ENCODE data around the gene NUDT19. TPM values are rescaled to one million over a fixed set of nuclear protein-coding genes. Genes with fewer than 3 reads are reported as not detected.
A peak's percentile ranks its signal among the peaks of the same experiment; 100 is the strongest.

NUDT19 gene
- total and polyA plus RNA-seq, 2 experiments from 2014 or later: 2.4 to 3.9 TPM

DNA sequence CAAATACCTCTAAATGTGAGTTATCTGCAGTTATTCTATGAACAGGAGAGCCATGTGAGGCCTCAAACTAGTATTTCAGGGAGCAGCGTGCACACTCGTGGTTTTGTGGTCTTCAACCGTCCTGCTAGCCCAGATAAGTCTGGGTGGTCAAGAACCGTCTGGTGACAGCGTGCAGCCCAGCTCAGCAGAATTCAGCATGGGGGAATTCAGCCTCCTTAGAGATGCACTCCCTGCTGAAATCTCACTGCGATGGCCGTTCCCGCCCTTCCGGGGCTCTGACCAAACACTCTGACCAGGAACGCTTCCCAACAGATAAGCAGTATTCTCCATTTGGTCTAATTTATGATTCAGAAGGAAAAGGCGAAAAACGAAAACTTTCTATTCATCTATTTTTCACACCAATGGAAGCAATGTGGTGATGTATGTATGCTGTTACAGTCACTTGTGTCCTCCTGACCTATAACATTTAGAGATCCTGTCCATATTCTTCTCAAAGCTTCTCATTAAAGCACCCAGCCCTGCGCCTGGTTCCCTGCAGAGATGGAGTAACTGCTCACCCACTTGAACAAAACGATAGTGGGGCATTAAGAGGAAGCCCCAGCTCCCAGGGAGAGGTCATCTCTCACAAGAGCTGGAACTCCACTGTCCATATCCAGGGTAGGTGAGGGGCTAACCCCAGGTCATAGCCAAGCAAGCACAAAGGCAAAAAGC, 19.6 kb upstream of the NUDT19 start:
- H3K4me3 Mint-ChIP-seq: no peak overlapping the region

DNA sequence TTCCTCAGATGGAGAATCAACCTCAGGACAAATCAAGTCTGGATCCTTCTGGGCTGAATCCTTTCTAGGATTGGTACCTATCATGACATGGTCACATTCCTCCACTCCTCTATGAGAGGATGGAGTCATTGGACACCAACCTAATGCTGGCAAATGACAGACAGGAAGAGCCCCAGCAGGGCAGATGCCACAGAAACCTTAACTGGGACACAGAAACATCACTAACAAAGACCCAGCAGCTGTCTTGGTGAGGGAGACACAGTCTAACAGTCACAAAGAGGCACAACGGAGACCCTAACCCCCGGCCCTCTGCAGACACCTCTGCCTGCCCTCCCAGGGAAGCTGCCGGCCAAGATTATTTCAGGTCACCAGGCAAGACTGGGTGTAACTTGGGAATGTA, 18.8 kb upstream of the NUDT19 start:
- H2AFZ ChIP-seq: no peak overlapping the region
- no peak overlapping the region for H3K27ac ChIP-seq (ENCODE audit: low read depth)
- no peak overlapping the region for H3K27ac Mint-ChIP-seq
- peaks cover 20% of the 10 kb centered on the region for H4K20me1 ChIP-seq (replicated peaks; ENCODE audit: insufficient read depth)
- peaks cover 26% of the 10 kb centered on the region for H3K4me1 Mint-ChIP-seq
- DNase-seq (ENCODE audit: low spot score): no peak
- H3K27me3 Mint-ChIP-seq (ENCODE audit: insufficient read depth, low read depth, poor library complexity): peaks cover 32% of the 10 kb centered on the region
- H3F3A ChIP-seq (replicated peaks; ENCODE audit: low read depth): 0 out of 2 replicates have a peak, but pooled peaks cover 5% of the 10 kb centered on the region
- H3K4me1 ChIP-seq (ENCODE audit: insufficient read depth): peaks cover 14% of the 10 kb centered on the region; the same call in 1 of the 2 replicates
- peaks cover 31% of the 10 kb centered on the region for H3K27me3 ChIP-seq (ENCODE audit: insufficient read depth)
- H3K4me3 ChIP-seq: no peak overlapping the region
- no peaks in the 10 kb centered on the region; the same call in 2 of the 3 replicates for H3K36me3 Mint-ChIP-seq (ENCODE audit: low read depth)
- no peak for ATAC-seq
- peaks cover 66% of the 10 kb centered on the region for H3K79me2 ChIP-seq (replicated peaks; ENCODE audit: insufficient read depth)
- H3K4me3 Mint-ChIP-seq: peak overlapping the region; percentile 47; the same call in 2 of the 3 replicates
- H3K36me3 ChIP-seq (ENCODE audit: insufficient read depth): no peaks in the 10 kb centered on the region
- H3K9me3 Mint-ChIP-seq: peaks cover 3% of the 10 kb centered on the region; the same call in 1 of the 3 replicates
- TF ChIP-seq ZNF331 (CRISPR knock-in tag; IDR thresholded peaks at IDR 0.05; ENCODE audit: low read depth) (no peak), NANOG (IDR thresholded peaks at IDR 0.05; ENCODE audit: borderline replicate concordance) (no peak)
- no peak overlapping the region for H3K4me2 ChIP-seq
- H3K9me2 ChIP-seq (ENCODE audit: insufficient read depth): no peaks in the 10 kb centered on the region

More for the DNA sequence above, 19.6 kb upstream of the NUDT19 start:
- Histone ChIP-seq H3K4me3 (no peak overlapping the region), H4K20me1 (replicated peaks; ENCODE audit: insufficient read depth) (peaks cover 15% of the 10 kb centered on the region), H3K4me1 (ENCODE audit: insufficient read depth) (peaks cover 9% of the 10 kb centered on the region; the same call in 1 of the 2 replicates), H3K27ac (ENCODE audit: low read depth) (no peak overlapping the region), H3K27me3 (ENCODE audit: insufficient read depth) (peaks cover 23% of the 10 kb centered on the region), H3K9me2 (ENCODE audit: insufficient read depth) (no peaks in the 10 kb centered on the region), H3K36me3 (ENCODE audit: insufficient read depth) (no peaks in the 10 kb centered on the region), H3K79me2 (replicated peaks; ENCODE audit: insufficient read depth) (peaks cover 74% of the 10 kb centered on the region), H3F3A (replicated peaks; ENCODE audit: low read depth) (0 out of 2 replicates have a peak, but pooled peaks cover under 1% of the 10 kb centered on the region), H2AFZ (no peak overlapping the region), H3K4me2 (no peak overlapping the region)
- H3K27ac Mint-ChIP-seq: no peak overlapping the region
- no peak for DNase-seq (ENCODE audit: low spot score)
- ATAC-seq: no peak
- H3K9me3 Mint-ChIP-seq: peaks cover 3% of the 10 kb centered on the region; the same call in 1 of the 3 replicates
- H3K27me3 Mint-ChIP-seq (ENCODE audit: insufficient read depth, low read depth, poor library complexity): peaks cover 24% of the 10 kb centered on the region
- peaks cover 18% of the 10 kb centered on the region for H3K4me1 Mint-ChIP-seq
- no peak for TF ChIP-seq ZNF331 (CRISPR knock-in tag; IDR thresholded peaks at IDR 0.05; ENCODE audit: low read depth)
- TF ChIP-seq CREB1 (CRISPR knock-in tag; IDR thresholded peaks at IDR 0.05; ENCODE audit: low read depth): no peak
- TF ChIP-seq, protein P1, sequence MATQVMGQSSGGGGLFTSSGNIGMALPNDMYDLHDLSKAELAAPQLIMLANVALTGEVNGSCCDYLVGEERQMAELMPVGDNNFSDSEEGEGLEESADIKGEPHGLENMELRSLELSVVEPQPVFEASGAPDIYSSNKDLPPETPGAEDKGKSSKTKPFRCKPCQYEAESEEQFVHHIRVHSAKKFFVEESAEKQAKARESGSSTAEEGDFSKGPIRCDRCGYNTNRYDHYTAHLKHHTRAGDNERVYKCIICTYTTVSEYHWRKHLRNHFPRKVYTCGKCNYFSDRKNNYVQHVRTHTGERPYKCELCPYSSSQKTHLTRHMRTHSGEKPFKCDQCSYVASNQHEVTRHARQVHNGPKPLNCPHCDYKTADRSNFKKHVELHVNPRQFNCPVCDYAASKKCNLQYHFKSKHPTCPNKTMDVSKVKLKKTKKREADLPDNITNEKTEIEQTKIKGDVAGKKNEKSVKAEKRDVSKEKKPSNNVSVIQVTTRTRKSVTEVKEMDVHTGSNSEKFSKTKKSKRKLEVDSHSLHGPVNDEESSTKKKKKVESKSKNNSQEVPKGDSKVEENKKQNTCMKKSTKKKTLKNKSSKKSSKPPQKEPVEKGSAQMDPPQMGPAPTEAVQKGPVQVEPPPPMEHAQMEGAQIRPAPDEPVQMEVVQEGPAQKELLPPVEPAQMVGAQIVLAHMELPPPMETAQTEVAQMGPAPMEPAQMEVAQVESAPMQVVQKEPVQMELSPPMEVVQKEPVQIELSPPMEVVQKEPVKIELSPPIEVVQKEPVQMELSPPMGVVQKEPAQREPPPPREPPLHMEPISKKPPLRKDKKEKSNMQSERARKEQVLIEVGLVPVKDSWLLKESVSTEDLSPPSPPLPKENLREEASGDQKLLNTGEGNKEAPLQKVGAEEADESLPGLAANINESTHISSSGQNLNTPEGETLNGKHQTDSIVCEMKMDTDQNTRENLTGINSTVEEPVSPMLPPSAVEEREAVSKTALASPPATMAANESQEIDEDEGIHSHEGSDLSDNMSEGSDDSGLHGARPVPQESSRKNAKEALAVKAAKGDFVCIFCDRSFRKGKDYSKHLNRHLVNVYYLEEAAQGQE (IDR thresholded peaks at IDR 0.05; ENCODE audit: unreplicated experiment): no peak
- no peaks in the 10 kb centered on the region; the same call in 2 of the 3 replicates for H3K36me3 Mint-ChIP-seq (ENCODE audit: low read depth)

DNA sequence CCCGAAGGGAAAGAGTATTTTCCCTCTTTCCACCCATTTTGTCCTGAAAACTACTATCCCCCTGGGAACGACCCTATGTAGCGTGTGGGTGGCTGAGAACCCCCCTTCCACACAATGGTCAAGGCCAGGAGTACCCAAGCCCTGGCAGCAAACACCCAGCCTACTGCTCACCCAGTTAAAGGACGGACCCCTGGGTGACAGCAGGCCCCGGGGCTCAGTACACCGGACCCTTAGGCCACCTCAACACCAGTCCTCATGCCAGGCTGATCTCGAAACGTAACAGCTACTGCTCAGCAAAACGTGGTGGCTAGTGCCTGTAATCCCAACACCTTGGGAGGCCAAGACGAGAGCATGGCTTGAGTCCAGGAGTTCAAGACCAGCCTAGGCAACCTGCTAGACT, 18.0 kb upstream of the NUDT19 start:
- Mint-ChIP-seq H3K4me1 (peaks cover 26% of the 10 kb centered on the region), H3K9me3 (peaks cover 3% of the 10 kb centered on the region; the same call in 1 of the 3 replicates), H3K27me3 (ENCODE audit: insufficient read depth, low read depth, poor library complexity) (peaks cover 38% of the 10 kb centered on the region), H3K27ac (no peak overlapping the region), H3K36me3 (ENCODE audit: low read depth) (no peaks in the 10 kb centered on the region; the same call in 2 of the 3 replicates), H3K4me3 (peak overlapping the region; percentile 93)
- Histone ChIP-seq H3K79me2 (replicated peaks; ENCODE audit: insufficient read depth) (peaks cover 59% of the 10 kb centered on the region), H3F3A (replicated peaks; ENCODE audit: low read depth) (0 out of 2 replicates have a peak, but pooled peaks cover 5% of the 10 kb centered on the region), H2AFZ (no peak overlapping the region), H4K20me1 (replicated peaks; ENCODE audit: insufficient read depth) (peaks cover 20% of the 10 kb centered on the region), H3K4me2 (peak overlapping the region; percentile 97), H3K9me2 (ENCODE audit: insufficient read depth) (no peaks in the 10 kb centered on the region), H3K27me3 (ENCODE audit: insufficient read depth) (peaks cover 39% of the 10 kb centered on the region), H3K4me3 (peak overlapping the region; percentile 85), H3K36me3 (ENCODE audit: insufficient read depth) (no peaks in the 10 kb centered on the region), H3K4me1 (ENCODE audit: insufficient read depth) (peaks cover 14% of the 10 kb centered on the region; the same call in 1 of the 2 replicates), H3K27ac (ENCODE audit: low read depth) (no peak overlapping the region)
- no peak for DNase-seq (ENCODE audit: low spot score)
- ATAC-seq: no peak
- TF ChIP-seq, protein P1 (IDR thresholded peaks at IDR 0.05; ENCODE audit: unreplicated experiment): no peak
- TF ChIP-seq JUNB (IDR thresholded peaks at IDR 0.05; ENCODE audit: unreplicated experiment): no peak

Measured in GM23338 (cell line).